ENCODE results near the gene CDHR2.
A peak's percentile ranks its signal among the peaks of the same experiment; 100 is the strongest.

The CDHR2 gene

GRCh38 chr5:176535664-176536131 is 13.4 kb upstream of the CDHR2 start:
- no peak for DNase-seq (ENCODE audit: extremely low read depth, low read depth)
- TF ChIP-seq CTCF (IDR thresholded peaks at IDR 0.05; ENCODE audit: low read depth, low read length, missing control alignments) = no peak
- peak overlapping the region; percentile 95 for H3K4me3 ChIP-seq (replicated peaks; ENCODE audit: low read depth, low read length)

- peak overlapping the region; percentile 95 for H3K4me3 ChIP-seq (replicated peaks; ENCODE audit: low read depth, low read length)
- TF ChIP-seq CTCF (IDR thresholded peaks at IDR 0.05; ENCODE audit: low read depth, low read length, missing control alignments) = no peak
- DNase-seq (ENCODE audit: extremely low read depth, low read depth) = no peak
Observed at GRCh38 chr5:176536132-176536901, 12.8 kb upstream of the CDHR2 start.

GRCh38 chr5:176536902-176537553 is 12.1 kb upstream of the CDHR2 start, which contains the start of gene RNF44:
RNF44 (minus strand) TSS chr5:176537402; CDS start chr5:176532472, 4,930 bp downstream.
- H3K4me3 ChIP-seq (replicated peaks; ENCODE audit: low read depth, low read length) = peak within 1 kb of the TSS; percentile 95
- no peak for TF ChIP-seq CTCF (IDR thresholded peaks at IDR 0.05; ENCODE audit: low read depth, low read length, missing control alignments)
- peak; percentile 91 for DNase-seq (ENCODE audit: extremely low read depth, low read depth)

- DNase-seq (ENCODE audit: extremely low read depth, low read depth) = peak; percentile 98
- peak overlapping the region; percentile 95 for H3K4me3 ChIP-seq (replicated peaks; ENCODE audit: low read depth, low read length)
- TF ChIP-seq CTCF (IDR thresholded peaks at IDR 0.05; ENCODE audit: low read depth, low read length, missing control alignments) = no peak
Observed at GRCh38 chr5:176537554-176538229, 11.4 kb upstream of the CDHR2 start.

- H3K4me3 ChIP-seq (replicated peaks; ENCODE audit: low read depth, low read length) = peak overlapping the region; percentile 95
- TF ChIP-seq CTCF (IDR thresholded peaks at IDR 0.05; ENCODE audit: low read depth, low read length, missing control alignments) = no peak
- no peak for DNase-seq (ENCODE audit: extremely low read depth, low read depth)
Observed at GRCh38 chr5:176538230-176538988, 10.7 kb upstream of the CDHR2 start.

GRCh38 chr5:176538989-176539384 is 10.2 kb upstream of the CDHR2 start:
- no peak for TF ChIP-seq CTCF (IDR thresholded peaks at IDR 0.05; ENCODE audit: low read depth, low read length, missing control alignments)
- DNase-seq (ENCODE audit: extremely low read depth, low read depth) = no peak
- no peak overlapping the region for H3K4me3 ChIP-seq (replicated peaks; ENCODE audit: low read depth, low read length)
